ENCODE data around the gene JAK1.
A peak's percentile ranks its signal among the peaks of the same experiment; 100 is the strongest.

The JAK1 gene

DNA sequence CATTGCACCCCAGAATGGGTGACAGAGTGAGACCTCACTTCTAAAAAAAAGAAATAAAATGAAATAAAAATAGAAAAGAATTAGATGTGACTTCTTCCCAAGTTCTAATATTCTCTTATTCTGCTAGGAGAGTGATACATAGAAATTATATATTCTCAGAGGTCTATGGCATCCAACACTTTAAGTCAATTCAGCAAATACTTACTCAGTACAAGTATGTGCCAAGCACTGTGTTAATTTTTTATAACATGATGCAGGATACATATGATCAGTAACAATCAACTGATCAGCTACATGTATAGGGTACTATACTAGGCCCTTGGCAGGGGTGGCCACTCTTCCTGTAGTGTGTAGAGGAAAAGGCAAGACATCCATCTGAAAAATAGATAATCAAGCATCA lies 13.0 kb upstream of the JAK1 start:
- no peak for DNase-seq

DNA sequence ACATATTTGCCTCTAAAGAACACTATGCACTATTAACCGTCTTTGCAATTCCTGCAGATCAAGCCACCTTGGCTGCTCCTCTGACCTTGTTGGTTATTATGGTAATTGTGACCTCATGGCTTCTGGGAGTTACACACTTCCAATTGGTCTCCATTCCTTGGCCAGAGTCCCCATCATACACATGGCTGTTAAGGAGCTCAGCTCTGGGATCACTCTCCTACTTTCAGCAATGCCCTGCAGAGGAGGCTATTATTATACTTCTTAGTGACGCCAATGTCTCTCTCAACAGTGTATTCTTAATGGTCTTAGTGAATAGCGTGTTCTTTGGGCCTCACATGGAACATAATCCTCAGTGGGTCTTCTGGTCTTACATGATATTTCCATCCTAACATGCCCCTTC lies 10.0 kb upstream of the JAK1 start:
- no peak for DNase-seq

DNA sequence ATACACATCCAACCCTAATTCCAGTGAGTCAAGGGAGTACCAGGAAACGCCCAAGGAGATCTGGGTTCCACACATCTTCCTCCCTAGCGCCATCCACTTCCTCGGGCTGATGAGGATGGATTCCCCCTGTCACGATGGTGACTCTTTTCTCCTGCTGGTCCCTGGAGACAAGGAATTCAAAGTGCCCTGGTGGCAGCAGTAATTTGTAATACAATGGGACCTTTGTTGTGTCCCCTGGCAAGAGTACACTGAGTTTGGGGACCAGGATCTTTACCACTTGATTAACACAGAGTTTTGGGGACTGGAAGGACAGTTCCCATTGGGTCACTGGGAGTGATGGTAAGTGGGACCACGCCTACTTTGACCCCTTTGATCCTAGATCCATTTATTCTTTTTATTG lies 9.4 kb upstream of the JAK1 start:
- no peak for DNase-seq

DNA sequence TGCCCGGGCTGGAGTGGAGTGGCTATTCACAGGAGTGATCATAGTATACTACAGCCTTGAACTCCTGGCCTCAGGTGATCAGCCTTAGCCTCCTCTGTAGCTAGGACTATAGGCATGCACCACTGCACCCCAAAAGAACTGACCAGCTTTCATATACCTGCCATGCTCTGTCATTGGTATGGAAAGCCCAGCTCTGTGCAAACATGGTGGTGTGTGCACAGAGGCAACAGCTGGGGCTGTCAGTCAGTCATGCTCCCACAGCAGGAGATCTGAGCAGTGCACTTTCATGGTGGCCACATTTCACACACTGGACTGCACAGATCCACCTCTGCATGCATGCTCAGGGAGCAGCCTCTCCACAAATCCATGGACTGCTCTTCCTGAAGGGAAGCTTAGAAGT lies 8.8 kb upstream of the JAK1 start:
- no peak for DNase-seq

DNA sequence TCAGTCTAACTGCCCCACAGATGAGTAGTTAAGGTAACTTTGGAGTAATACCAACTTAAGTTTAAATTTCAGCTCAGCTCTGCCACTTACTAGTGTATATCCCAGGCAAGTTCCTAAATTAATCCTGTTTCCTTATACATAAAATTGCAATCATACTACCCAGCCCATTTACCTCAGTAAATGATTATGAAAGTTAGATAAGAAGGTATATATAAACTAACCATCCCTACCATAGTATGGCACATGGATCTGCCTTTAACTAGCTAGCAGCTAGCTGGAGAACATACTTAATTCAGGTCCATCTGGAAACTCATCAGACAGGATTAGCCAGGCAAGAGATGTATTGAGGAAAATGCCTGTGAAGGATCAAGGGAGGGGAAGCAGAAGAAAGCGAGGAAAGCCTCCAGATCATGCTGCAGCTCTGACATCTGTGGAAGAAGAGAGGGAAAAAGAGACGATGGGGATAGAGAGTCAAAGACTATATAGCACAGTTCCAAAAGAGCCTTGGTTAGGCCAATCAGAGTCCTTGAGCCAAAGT lies 8.0 kb upstream of the JAK1 start:
- no peak for DNase-seq

DNA sequence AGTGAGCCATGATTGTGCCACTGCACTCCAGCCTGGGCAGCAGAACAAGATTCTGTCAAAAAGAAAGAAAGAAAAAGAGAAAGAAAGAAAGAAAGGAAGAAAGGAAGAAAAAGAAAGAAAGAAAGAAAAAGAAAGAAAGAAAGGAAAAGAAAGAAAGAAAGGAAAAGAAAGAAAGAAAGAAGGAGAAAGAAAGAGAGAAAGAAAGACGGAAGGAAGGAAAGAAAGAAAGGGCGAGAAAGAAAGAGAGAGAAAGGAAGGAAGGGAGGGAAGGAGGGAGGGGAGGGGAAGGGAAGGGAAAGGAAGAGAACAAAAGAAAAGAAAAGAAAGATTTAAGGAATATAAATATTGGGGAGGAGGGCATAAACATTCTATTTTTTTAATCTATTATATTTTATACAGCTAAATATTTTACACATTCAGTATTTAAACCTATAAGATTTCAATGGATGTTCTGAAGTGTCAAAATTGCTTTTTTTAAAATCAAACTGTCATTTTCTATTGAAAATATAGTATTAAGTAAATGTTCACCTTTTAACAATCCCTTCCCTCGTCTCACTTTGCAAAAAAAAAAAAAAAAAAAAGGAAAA lies 6.8 kb upstream of the JAK1 start:
- DNase-seq, result no peak

DNA sequence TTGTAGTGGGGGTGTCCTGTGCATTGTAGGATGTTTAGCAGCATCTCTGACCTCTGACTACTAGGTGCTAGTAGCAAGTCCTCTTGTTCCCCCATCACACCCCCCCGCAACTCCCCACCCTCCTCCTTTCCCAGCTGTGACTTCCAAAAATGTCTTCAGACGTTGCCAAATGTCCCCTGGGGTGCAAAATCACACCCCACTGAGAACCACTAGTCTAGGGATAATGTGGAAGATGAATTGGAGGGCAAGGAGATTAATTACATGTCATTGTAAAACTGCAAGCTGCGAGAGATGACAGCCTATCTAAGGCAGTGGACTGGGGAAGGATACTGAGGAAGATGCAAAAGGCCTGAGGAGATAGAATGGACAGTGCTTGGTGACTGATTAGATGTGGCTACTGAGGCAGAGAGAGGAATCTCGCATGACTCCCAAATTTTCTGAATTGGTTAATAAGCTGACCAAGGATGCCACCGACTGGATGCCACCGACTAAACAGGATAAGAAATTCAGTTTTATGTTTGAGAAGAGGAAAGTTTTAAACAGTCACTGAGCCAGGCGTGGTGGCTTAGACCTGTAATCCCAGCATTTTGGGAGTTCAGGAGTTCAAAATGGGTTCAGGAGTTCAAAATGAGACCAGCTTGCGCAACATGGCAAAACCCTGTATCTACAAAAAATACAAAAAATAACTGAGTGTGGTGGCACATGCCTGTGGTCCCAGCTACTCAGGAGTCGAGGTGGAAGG lies 3.1 kb upstream of the JAK1 start:
- DNase-seq, result no peak

DNA sequence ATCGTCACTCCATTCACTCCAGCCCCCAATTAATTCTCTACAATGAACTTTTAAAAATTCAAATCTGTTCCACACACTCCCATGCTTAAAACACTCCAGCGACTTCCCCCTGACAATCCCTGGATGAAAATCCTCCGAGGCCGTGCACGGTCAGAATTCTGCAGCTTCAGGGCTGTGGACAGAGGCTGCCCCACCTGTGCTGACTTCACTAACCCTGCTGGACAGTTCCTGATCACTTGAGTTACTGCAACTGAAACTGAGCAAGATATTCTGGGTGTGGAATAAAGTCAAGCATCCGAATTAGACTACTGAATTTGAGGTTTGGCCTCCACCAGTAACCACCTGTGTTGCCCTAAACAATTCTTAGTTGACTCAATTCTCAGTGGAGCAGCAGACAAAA lies 1.0 kb upstream of the JAK1 start:
- DNase-seq, result no peak

DNA sequence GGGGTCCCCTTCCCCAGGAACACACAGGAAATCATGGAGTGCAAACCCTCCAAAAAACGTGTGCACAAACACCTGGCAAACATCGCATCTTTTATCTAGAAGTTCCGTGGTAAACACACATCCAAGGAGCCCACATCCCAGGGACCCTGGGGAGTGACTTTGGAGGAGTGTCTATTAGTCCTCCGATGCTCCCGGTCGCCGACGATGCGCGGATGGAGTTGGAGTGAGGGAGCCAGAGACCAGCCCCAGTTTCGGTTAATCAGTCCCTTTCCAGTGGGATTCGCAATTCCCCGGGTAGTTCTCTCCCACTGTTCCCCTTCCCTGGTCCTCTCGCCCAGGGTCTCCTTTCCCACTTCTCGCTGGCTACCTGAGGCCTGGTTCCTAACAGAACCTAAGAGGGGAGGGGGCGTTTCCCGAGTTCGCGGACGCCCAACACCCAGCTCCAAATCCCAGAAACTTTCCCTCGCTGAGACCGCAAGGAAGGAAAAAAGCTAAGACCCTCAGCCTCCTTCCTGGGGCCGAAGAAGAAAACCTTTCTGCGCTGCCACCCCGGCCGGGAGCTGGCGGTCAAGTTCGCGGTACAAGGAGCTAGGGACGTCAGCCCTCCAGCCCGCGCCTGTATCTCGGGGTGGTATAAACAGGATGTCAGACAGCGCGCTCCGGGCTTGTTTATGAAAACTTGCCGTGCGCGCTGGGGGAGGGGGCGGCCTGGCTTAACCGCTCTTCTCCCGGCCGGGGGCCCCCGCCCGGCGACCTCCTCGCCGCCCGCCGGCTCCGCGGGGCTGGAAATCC lies 787 bp downstream of the JAK1 start:
- peak; percentile 52 to 56 for DNase-seq

DNA sequence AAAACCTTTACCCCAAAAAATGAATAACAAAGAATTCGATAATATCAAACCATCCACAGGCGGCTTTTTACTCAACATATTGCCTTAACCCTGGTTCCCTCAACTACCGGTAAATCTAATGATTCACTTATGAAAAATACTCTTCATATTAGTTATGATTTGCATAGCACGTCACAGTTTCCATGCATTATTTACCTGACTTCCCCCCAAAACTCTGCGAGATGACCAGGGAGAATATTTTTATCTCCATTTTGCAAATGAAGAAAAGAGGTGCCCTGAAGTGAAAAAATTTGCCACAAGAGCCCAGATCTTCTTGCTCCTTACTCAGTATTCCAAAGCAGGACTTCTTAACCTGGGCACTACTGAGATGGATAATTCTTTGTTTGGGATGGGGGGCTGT lies 2.9 kb downstream of the JAK1 start:
- DNase-seq, result no peak

DNA sequence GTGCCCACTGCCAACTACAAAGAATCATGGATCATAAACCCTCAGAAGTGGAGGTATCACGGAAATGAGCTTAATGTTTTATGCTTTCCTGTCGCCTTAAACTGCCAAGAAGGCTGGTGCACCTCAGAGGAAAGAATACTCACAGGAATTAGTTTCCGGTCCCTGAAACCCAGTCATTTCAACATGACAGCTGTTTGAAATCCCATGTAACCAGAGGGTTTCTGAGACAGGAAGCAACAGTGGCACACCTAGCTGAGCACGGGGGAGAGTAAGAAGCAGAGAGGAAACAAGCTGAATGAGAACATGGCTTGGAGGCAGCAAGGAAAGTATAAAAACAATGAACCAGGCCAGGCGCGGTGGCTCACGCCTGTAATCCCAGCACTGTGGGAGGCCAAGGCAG lies 3.9 kb downstream of the JAK1 start:
- peak in 1 of 2 experiments; percentile 14 for DNase-seq

DNA sequence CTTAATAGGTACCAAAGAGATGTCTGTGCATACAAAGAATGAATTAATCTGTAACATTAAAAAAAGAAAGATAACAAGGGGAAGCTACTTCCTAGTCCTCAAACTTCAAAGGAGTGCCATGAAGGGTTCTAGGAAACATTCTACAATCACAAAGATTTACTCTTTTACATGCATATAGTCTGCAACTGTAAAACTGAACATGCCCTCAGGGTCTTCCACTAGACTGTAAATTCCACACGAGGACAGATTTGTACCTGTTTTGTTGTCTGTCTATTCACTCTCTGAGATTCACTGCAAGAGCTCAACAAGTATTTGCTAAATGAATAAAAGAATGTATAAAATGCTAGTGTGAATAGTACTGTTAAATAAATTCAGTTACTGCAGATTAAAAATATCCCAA lies 4.4 kb downstream of the JAK1 start:
- DNase-seq, result no peak

DNA sequence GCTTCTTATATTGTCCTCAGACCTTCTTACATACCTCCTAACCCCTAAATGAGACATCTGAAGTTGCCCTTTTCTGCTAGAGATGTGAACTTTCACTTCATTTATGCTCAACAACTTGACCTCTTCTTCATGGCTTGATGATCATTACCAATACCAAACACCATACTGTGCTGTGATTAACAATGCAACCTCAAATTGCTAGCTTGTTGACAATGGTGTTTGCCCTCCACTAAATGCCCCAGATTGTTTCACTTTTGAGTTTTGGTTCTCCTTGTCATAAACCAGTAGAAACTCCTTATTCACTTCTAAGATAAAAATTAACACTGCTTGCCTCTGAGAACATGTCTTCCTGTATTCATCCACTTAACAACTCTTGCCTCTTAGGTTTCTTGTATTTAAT lies 5.6 kb downstream of the JAK1 start:
- no peak for DNase-seq

DNA sequence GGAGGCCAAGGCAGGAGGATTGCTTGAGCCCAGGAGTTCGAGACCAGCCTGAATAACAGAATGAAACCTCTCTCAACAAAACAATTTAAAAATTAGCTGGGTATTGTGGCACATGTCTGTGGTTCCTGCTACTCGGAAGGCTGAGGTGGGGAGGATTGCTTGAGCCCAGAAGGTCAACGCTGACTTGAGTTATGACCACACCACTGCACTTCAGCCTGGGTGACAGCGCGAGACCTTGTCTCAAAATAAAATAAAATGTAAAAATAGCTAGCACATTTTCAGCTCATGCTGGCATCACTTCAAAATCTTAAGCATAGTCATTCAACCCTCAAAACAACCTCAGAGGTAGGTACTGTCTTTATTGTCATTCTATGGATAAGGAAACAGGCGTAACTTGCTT lies 6.4 kb downstream of the JAK1 start:
- DNase-seq, result no peak

DNA sequence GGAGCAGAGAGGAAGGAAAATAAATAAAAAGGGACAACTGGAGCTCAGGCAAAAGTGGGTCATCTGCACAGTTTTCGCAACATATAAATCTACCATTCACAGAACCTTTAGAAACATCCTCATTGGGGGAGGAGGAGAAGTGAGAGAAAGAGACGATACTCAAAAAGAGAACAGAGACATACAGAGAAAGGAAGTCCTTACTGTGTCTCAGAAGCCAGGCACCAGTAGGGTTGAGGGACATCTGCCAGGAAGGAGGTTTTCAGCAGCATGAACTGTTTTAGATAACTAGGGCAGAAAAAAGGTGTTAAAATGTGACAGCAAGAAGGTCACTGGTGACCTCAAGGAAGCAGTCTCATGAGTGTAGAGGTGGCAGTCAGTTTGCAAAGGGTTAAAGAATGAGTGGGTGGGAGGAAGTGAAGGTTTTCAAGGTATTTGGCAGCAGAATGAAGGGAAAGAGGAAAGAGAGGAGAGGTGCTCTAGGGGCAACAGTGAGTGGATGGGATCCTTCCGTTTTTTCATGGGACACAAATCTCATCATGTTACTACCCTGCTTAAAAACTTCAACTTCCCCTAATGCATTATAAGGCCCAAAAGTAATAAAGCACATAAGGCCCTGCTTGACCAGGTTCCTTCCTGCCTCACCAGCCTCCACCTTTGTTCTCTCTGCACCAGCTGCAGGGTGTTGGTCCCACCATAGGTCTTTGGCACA lies 9.5 kb downstream of the JAK1 start:
- DNase-seq, result no peak

DNA sequence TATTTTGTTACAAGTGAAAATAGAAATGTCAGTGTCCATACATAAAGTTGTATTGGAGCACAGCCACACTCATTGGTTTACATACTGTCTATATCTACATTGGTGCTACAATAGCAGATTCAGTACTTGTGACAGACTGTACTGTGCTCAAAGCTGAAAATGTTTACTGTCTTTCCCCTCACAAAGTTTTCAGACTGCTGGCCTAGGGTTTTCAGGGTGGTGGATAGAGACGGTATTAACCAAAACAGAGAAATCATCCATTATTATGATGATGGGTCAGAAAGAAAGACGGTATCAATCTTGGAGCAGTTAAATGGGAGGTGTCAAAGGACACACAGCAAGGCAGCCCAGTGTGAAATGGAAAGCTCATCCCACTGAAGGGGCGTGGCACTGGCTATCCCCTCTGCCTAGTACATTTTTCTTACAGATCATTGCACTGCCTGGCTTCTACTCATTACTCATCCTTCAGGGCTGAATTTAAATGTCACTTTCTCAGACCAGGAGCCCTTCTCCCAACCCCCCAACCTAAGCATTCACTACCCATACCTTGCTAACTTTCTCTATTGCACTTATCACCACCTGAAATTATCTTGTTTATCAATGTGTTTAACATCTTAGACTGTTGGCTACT lies 10.2 kb downstream of the JAK1 start:
- DNase-seq, result no peak

DNA sequence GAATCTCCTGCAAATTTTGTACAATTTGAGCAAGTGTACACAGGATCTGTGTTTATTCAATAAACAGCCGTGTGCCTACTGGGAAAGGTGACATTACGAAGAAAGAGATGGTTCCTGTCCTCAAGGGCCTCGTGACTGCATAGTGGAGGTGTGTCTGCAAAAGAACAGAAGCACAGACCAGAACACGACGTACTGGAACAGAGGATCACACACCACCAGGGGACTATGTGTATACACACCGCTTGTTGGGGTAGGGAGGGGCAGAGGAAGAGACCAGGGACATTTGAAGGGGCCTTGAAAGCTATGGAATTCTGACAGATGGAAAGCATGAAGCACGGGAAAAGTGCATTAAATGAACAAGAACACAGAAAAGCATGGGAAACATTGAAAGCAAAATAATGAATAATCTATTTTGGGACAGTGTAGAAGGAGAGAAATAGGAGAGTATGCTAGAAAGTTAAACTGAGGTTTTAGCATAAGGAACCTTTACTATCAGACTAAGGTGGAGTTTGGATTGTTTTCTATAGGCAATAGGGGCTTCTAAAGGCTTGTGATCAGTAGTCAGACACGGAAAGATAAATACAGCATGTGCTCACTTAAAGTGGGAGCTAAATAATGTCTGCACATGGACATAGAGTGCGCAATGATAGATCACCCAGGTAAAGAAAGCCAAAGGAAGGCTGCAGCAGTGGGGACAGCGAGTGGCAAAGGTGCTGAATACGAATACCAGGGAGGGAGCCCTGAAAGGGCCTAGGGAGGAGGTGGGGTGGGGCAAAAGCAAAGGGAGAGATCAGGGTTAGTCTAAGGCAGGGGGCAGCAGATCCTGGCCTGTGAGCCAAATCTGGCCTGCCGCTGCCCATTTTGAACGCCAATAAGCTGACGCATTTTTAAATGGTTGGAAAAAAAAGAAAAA lies 11.0 kb downstream of the JAK1 start:
- no peak for DNase-seq

DNA sequence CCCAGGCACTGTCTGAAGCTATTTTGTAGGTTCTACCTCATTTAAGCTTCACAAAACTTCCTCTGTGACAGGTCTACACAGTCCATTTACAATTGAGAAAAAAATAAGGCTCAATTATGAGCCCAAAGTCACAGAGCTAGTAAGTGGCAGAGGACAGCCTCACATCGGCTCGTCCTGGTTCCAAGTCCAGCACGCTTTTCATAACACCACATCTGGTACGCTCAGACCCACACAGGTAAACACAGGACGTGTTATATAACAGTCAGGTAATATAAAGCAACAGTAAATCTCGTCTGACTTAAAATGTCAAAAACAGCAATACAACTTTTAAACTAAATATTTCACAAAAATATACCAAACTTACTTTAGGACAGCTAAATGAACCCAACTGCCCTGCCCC lies 13.1 kb downstream of the JAK1 start:
- DNase-seq, result no peak

DNA sequence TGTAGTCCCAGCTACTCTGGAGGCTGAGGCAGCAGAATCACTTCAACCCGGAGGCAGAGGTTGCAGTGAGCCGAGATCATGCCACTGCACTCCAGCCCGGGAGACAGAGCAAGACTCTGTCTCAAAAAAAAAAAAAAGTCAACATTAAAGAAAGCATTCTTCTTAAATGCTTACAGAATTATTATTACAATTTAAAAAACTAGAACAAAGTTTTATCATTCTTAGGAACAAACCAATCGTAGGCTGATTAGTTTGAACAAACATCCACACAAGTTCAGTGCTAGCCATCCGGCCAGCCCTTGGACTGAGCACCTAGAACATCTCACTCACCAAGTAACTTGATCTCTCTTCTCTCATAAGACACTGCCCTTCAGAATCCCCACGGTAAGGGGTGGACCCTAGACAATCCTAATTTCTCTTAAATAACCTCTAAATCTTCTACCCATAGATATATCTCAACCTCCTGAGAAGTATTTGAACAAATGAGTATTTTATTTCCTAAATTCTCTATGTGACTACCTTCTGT lies 16.0 kb downstream of the JAK1 start:
- DNase-seq, result no peak

DNA sequence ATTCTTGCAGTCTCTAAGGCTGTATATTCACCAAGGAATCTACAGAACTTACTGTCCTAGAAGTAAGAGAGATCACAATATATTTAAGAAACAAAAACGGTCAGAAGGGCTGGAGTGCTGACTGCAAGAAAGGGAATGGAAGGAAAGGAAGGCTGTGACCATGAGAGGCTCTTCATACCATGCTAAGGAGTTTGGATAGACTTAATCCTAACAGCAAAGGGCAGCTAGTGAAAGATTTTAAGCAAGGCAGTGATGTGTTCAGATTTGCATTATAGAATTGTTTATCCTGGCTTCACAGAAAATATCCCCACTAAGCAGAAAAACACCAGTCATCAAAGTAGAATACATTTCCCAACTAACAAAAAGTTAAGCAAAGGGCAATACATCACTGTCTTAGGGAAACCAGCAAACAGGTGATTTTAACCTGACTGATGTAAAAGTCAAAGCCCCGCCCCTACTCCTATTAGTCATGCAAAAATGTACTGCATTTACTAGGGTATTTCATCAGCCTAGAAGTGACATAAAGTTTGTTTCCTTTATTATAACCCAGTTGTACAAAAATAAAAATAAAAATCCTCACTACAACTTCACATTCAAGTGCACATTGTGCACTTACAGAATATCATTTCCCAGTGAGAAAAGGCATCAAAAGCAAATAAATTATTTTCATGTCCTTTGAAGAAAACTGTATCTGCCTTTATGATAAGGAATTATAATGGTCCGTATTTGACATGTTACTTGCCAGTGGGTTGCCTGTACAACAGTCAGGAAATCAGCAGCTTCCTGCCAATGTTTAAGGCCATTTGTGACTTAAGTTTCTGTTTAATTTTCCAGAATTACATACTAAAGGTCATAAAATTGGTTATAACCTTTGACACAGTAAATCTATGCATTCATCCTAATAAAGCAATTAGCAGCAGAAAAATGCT lies 17.2 kb downstream of the JAK1 start:
- peak in 1 of 2 experiments; percentile 51 for DNase-seq

Data from stimulated activated CD4-positive, alpha-beta T cell treated with anti-CD3 and anti-CD28 coated beads, Interleukin-4, amount 100 ng/mL, for 4 hours (primary cell).